IPS DF 6.9 (cell line): ENCODE data around the gene UQCRHL.

ENCODE experiments used
- DNase-seq: peaks from one replicate; pipeline ENCODE4 v3.0.0-alpha.2; 2013; ENCODE audit warnings: low read depth, low spot score
- H3K27ac ChIP-seq: one replicate; pipeline ENCODE4 v1.5.1; 2013; ENCODE audit warnings: low read length, control low read depth
- H3K27me3 ChIP-seq: 2 replicates; pipeline ENCODE4 v1.6.1; 2013; ENCODE audit warnings: mild to moderate bottlenecking, low read length; ENCODE audit not compliant: control insufficient read depth, insufficient read depth
- H3K36me3 ChIP-seq: 2 replicates; pipeline ENCODE4 v1.6.1; 2013; ENCODE audit warnings: low read length; ENCODE audit not compliant: control insufficient read depth, insufficient read depth
- H3K4me1 ChIP-seq: 2 replicates; pipeline ENCODE4 v1.6.1; 2013; ENCODE audit warnings: low read length; ENCODE audit not compliant: control insufficient read depth, insufficient read depth
- H3K4me3 ChIP-seq: 2 replicates; pipeline ENCODE4 v1.5.1; 2013; ENCODE audit warnings: mild to moderate bottlenecking, low read length
- H3K9me3 ChIP-seq: 2 replicates; pipeline ENCODE4 v1.6.1; 2013; ENCODE audit warnings: low read length, inconsistent platforms; ENCODE audit not compliant: control insufficient read depth, insufficient read depth
- WGBS: extraction: QIAGEN DNeasy Blood & Tissue Kit; methylation state at CpG from one replicate; pipeline ENCODE4 v1.1.7; 2013; ENCODE audit warnings: mixed read lengths, missing lambda C conversion rate; ENCODE audit not compliant: insufficient read length, insufficient coverage; 5-methylcytosine and 5-hydroxymethylcytosine counted together

UQCRHL gene

DNA sequence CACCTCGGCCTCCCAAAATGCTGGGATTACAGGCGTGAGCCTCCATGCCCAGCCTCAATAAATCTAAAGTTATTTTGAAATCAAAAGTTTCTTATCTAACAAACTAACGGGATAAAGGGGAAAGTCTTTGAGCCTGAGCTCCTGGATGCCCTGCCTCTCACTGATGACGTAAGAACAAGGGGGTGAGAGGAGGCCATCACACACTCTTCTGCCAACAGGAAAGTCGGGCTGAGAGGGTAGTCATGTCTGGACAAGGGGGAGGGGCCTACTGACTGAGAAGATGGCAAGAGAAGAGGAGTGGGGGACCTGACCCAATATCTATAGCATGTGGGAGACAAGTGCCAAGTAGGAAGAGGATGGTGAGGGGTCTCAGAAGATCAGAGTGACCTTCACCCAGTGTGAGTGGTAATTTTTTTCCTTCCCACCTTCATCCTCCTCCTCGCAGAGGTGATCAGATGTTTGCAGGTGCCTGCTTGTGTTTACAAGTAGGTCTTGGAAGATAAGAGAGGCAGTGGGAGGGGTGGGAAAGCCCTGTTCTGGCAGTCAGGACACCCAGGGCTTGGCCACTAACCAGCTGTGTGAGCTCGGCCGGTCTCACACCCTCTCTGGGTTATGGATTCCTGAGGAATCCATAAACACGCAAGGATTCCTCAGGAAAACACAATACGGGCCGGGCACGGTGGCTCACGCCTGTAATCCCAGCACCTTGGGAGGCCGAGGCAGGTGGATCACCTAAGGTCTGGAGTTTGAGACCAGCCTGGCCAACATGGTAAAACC is 9.6 kb downstream of the UQCRHL start:
- Histone ChIP-seq H3K27ac (no peak overlapping the region), H3K36me3 (no peaks in the 10 kb centered on the region), H3K4me3 (no peak overlapping the region), H3K27me3 (no peaks in the 10 kb centered on the region), H3K4me1 (peaks cover 9% of the 10 kb centered on the region), H3K9me3 (no peaks in the 10 kb centered on the region; the same call in 1 of the 2 replicates)
- whole genome bisulfite sequencing = no CpG with 5 or more reads among the region's 14 CpGs
- DNase-seq = no peak

DNA sequence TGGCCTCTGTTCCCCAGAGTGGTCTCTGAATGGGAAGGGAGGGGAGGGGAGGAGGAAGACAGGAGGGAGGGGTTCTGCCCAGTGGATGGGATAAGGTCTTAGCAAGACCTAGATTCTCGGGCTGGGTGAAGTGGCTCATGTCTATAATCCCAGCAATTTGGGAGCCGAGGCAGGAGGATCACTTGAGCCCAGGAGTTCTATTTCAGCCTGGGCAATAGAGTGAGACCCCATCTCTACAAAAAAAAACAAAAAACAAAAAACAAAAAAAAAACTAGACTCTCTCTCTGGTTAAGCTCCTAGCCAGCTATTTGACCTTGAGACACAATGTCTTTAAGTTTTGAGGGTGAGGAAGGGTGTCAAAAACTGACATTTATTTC is 11.4 kb downstream of the UQCRHL start:
- H3K4me3 ChIP-seq = no peak overlapping the region
- H3K27ac ChIP-seq = no peak overlapping the region
- H3K9me3 ChIP-seq = no peaks in the 10 kb centered on the region; the same call in 1 of the 2 replicates
- no CpG with 5 or more reads among the region's 2 CpGs for WGBS
- H3K27me3 ChIP-seq = no peaks in the 10 kb centered on the region
- H3K36me3 ChIP-seq = no peaks in the 10 kb centered on the region
- no peak for DNase-seq
- H3K4me1 ChIP-seq = peaks cover 9% of the 10 kb centered on the region

DNA sequence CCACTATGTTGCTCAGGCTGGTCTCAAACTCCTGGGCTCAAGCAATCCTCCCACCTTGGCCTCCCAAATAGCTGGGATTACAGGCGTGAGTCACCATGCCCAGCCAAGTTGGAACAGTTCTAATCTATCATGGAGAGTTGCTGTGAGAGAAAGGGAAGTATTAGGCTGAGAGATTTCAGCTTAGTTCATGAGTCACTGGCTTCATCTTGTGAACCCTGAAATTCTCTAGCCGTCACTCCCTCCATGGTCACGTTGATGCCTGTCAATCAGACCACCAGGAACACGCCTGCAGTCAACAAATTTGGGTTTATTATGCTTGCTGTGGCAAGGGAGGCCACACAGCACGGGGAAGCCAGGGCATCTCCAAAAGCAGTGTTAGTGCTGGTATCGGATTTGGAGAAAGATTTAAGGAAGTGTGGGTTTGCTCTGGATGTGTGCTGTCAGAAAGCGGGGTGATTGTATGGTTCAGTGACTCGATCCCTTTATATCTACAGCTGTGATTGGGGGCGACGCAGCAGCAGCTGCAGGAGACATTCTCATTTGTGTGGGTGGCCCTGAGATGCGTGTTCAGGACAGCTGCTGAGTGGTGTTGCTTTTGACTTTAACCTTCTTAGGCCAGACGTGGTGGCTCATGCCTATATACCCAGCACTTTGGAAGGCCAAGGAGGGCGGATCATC is 18.7 kb downstream of the UQCRHL start:
- Histone ChIP-seq H3K4me3 (no peak overlapping the region), H3K36me3 (peaks cover 5% of the 10 kb centered on the region), H3K4me1 (peaks cover 2% of the 10 kb centered on the region; the same call in 1 of the 2 replicates), H3K27me3 (no peaks in the 10 kb centered on the region), H3K27ac (no peak overlapping the region), H3K9me3 (no peaks in the 10 kb centered on the region)
- 100% methylated on average over 1 of the region's 13 CpGs for whole genome bisulfite sequencing
- no peak for DNase-seq

DNA sequence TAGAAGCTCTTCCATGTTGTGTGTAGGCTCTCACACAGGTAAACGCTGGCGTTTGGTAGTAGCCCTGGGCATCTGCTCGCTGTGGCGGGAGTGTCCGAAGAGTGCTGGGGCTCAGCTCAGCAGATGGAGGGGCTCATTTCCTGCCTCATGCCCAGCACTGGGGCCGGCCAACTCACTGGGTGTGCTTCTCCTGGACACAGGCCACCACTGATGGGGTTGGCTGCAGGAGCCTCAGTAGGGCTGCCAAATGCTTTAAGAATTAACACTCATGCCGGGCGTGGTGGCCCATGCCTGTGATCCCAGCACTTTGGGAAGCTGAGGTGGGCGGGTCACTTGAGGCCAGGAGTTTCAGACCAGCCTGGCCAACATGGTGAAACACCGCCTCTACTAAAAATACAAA is 20.9 kb downstream of the UQCRHL start:
- no peak overlapping the region for H3K4me3 ChIP-seq
- H3K36me3 ChIP-seq = peaks cover 12% of the 10 kb centered on the region
- no peak for DNase-seq
- H3K4me1 ChIP-seq = peaks cover 2% of the 10 kb centered on the region; the same call in 1 of the 2 replicates
- no CpG with 5 or more reads among the region's 10 CpGs for WGBS
- no peak overlapping the region for H3K27ac ChIP-seq
- H3K27me3 ChIP-seq = no peaks in the 10 kb centered on the region
- H3K9me3 ChIP-seq = no peaks in the 10 kb centered on the region

DNA sequence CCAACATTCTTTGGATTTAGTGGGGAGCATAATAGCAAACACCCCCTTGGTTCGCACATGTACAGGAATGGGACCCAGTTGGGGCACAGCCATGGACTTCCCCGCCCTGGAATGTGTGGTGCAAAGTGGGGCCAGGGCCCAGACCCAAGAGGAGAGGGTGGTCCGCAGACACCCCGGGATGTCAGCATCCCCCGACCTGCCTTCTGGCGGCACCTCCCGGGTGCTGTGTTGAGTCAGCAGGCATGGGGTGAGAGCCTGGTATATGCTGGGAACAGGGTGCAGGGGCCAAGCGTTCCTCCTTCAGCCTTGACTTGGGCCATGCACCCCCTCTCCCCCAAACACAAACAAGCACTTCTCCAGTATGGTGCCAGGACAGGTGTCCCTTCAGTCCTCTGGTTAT is 21.8 kb downstream of the UQCRHL start:
- Histone ChIP-seq H3K36me3 (peaks cover 16% of the 10 kb centered on the region), H3K4me1 (peaks cover 2% of the 10 kb centered on the region; the same call in 1 of the 2 replicates), H3K4me3 (no peak overlapping the region), H3K27ac (no peak overlapping the region), H3K27me3 (no peaks in the 10 kb centered on the region), H3K9me3 (no peaks in the 10 kb centered on the region)
- no peak for DNase-seq
- no CpG with 5 or more reads among the region's 8 CpGs for WGBS

DNA sequence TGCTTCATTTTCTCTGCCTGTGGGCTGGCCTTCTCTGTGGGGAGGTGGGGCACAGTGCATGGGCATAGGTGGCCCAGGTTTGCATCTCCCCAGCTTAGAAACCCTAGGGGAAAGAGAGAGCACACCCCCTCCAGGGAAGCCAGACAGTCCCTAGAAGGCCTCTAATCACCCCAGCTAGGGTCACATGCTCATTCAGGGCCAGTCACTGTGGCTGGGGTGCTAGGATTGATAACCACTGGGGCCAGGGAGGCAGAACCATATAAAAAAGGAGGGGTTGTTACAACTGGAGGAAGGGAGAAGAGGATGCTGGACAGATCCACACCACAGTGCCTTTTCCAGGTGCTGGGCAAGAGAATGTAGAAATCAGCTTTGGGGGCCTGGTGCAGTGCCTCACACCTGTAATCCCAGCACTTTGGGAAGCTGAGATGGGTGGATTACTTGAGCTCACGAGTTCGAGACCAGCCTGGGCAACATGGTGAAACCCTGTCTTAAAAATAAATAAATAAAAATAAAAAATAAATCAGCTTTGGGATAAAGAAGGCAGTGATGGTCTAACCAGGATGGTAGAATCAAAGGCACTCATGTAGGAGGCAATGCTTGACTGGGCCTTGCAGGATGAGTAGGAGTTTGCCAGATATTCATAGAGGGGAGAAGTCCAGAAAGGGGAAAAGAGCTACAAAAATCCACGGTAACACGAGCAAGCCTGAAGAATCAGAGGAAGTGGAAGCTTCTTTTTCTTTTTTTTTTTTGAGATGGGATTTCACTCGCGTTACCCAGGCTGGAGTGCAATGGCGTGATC is 29.3 kb downstream of the UQCRHL start:
- Histone ChIP-seq H3K4me3 (no peak overlapping the region), H3K9me3 (no peaks in the 10 kb centered on the region), H3K4me1 (no peaks in the 10 kb centered on the region), H3K27me3 (no peaks in the 10 kb centered on the region), H3K27ac (no peak overlapping the region), H3K36me3 (peaks cover 36% of the 10 kb centered on the region)
- no peak for DNase-seq
- WGBS = no CpG with 5 or more reads among the region's 7 CpGs

DNA sequence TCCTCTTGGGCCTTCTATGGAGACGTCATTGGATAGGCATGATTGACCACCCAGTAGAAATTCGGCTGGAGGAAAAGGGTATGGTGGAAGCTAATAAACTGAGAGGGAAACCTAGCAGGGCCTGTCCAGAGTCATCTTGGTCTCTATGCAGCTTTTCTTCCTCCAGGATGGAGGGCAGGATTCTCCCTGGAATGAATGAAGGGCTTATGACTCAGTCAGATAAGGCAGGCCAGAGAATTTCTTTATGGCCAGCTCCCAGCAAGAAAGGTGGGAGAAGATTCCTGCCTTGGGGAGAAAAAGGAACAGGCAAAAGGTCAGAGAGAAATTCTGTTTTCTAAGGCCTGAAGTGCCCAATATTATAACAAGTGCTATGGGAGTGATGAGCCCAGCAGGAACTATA is 31.7 kb downstream of the UQCRHL start:
- Histone ChIP-seq H3K27ac (no peak overlapping the region), H3K27me3 (no peaks in the 10 kb centered on the region), H3K4me1 (no peaks in the 10 kb centered on the region), H3K9me3 (no peaks in the 10 kb centered on the region), H3K4me3 (no peak overlapping the region), H3K36me3 (peaks cover 40% of the 10 kb centered on the region)
- DNase-seq = no peak
- no CpG with 5 or more reads among the region's 2 CpGs for WGBS

DNA sequence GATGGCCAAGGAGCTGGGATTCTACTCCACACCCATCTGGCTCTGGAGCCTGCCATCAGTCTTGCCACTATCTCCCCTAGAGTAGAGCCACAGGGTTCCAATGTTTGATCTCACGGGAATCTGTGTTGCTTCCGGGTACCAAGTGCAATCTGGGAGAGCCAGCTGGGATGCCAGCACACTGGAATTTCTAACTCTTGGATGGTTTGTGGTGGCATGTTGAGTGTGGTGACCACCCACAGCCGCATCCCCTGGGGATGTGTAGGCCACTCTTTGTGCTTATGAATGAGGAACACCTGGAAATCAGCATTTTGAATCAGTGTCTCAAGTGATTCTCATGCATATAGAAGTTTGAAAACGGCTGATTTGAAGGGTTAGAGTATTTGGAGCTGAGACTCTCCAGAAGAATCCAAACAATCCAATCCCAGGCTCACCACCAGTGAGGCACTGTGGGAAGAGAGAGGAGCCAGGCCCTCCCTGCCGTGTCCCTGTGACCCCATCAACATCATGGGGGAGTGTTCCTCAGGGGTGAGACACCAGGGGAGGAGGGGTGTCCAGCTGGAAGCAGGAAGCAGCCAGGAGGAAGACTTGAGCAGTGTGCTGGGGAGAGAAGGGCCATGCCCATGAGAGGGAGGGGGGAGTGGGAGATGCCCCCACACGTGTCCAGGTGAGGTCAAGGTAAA is 35.5 kb downstream of the UQCRHL start:
- no CpG with 5 or more reads among the region's 6 CpGs for WGBS
- no peaks in the 10 kb centered on the region for H3K27me3 ChIP-seq
- no peak overlapping the region for H3K4me3 ChIP-seq
- no peak for DNase-seq
- H3K36me3 ChIP-seq = peaks cover 52% of the 10 kb centered on the region
- H3K9me3 ChIP-seq = no peaks in the 10 kb centered on the region
- no peak overlapping the region for H3K27ac ChIP-seq
- no peaks in the 10 kb centered on the region for H3K4me1 ChIP-seq

DNA sequence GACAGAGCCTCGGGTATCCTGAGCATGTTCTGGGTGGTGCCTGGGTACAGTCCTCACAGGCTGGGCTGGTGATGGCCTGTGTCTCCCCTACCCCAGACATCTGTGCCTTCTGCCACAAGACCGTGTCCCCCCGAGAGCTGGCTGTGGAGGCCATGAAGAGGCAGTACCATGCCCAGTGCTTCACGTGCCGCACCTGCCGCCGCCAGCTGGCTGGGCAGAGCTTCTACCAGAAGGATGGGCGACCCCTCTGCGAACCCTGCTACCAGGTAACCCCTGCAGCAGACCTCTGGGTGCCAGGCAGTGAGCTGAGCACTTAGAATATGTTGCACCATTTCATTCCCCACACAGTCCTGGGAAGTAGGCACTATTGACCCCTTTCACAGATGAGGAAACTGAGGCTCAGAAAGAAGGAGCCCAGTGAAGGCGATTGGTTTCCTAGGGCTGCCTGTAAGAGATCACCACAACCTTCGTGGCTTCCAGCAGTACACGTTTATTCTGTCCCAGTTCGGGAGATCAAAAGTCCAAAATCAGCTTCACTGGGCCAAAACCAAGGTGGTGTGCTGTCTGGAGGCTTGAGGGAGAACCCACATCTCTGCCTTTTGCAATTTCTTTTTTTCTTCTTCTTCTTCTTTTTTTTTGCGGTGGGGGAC is 37.0 kb downstream of the UQCRHL start:
- Histone ChIP-seq H3K9me3 (no peaks in the 10 kb centered on the region), H3K4me1 (no peaks in the 10 kb centered on the region), H3K27ac (no peak overlapping the region), H3K27me3 (no peaks in the 10 kb centered on the region), H3K4me3 (no peak overlapping the region), H3K36me3 (peaks cover 50% of the 10 kb centered on the region)
- no peak for DNase-seq
- WGBS = no CpG with 5 or more reads among the region's 14 CpGs
